ENCODE results near the gene CACNA1B. TPM values are rescaled to one million over a fixed set of nuclear protein-coding genes. Genes with fewer than 3 reads are reported as not detected.
"Not testable (repeated sequence)": the region's sequence is repeated elsewhere in the genome, so short reads cannot be mapped to it uniquely, and the experiment has no call there.

CACNA1B gene
- total RNA-seq, 1 donor from 2014 or later = 0.19 TPM

- peaks cover 9% of the 10 kb centered on the region for H3K27me3 ChIP-seq (ENCODE audit: low read depth)
- no peak overlapping the region for H3K4me3 ChIP-seq
- no peak overlapping the region for H3K27ac ChIP-seq (replicated peaks)
- DNase-seq = no peak
- no peaks in the 10 kb centered on the region for H3K4me1 ChIP-seq
- no peak for TF ChIP-seq CTCF (IDR thresholded peaks at IDR 0.05; ENCODE audit: borderline replicate concordance)
- H3K36me3 ChIP-seq = no peaks in the 10 kb centered on the region
- intact Hi-C loops (cut with micrococcal nuclease) = no loop called here
- peaks cover 31% of the 10 kb centered on the region for H3K9me3 ChIP-seq (replicated peaks)
These were observed 208.0 kb downstream of the CACNA1B start for GRCh38 chr9:138085568-138085967.

DNA sequence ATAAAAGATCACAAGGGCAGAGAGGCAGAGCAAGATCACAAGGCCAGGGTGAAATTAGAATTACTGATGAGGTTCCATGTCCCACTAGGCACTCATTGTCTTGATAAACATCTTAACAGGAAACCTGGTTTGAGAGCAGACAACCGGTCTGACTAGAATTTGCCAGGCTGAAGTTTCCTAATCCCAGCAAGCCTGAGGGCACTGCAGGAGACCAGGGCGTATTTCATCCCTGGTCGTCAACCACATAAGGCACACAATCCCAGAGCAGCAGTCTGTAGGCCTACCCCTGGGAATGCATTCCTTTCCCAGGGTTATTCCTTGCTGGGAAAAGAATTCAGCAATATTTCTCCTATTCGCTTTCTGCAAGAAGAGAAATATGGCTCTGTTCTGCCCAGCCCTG lies 214.5 kb downstream of the CACNA1B start:
- H3K27me3 ChIP-seq (ENCODE audit: low read depth); H3K9me3 ChIP-seq (replicated peaks); intact Hi-C loops (cut with micrococcal nuclease); DNase-seq; H3K4me1 ChIP-seq; H3K4me3 ChIP-seq; H3K27ac ChIP-seq (replicated peaks); H3K36me3 ChIP-seq: not testable (repeated sequence)

- Histone ChIP-seq H3K4me1 (no peaks in the 10 kb centered on the region), H3K36me3 (no peaks in the 10 kb centered on the region), H3K27ac (replicated peaks) (no peak overlapping the region), H3K9me3 (replicated peaks) (peaks cover 4% of the 10 kb centered on the region), H3K4me3 (no peak overlapping the region), H3K27me3 (ENCODE audit: low read depth) (no peaks in the 10 kb centered on the region)
- no peak for DNase-seq
- no peak for TF ChIP-seq CTCF (IDR thresholded peaks at IDR 0.05; ENCODE audit: borderline replicate concordance)
- intact Hi-C loops (cut with micrococcal nuclease) = no loop called here
These were observed 216.4 kb downstream of the CACNA1B start for GRCh38 chr9:138094028-138094427.

- H3K27ac ChIP-seq (replicated peaks) = no peak overlapping the region
- no peaks in the 10 kb centered on the region for H3K27me3 ChIP-seq (ENCODE audit: low read depth)
- DNase-seq = no peak
- no peak for TF ChIP-seq CTCF (IDR thresholded peaks at IDR 0.05; ENCODE audit: borderline replicate concordance)
- peaks cover 15% of the 10 kb centered on the region for H3K4me1 ChIP-seq
- intact Hi-C loops (cut with micrococcal nuclease) = no loop called here
- no peak overlapping the region for H3K4me3 ChIP-seq
- no peaks in the 10 kb centered on the region for H3K36me3 ChIP-seq
- H3K9me3 ChIP-seq (replicated peaks) = no peaks in the 10 kb centered on the region
These were observed 218.4 kb downstream of the CACNA1B start for GRCh38 chr9:138095813-138096518.

- DNase-seq = no peak
- TF ChIP-seq CTCF (IDR thresholded peaks at IDR 0.05; ENCODE audit: borderline replicate concordance) = no peak
- intact Hi-C loops (cut with micrococcal nuclease) = no loop called here
- no peaks in the 10 kb centered on the region for H3K27me3 ChIP-seq (ENCODE audit: low read depth)
- no peak overlapping the region for H3K4me3 ChIP-seq
- H3K27ac ChIP-seq (replicated peaks) = no peak overlapping the region
- no peaks in the 10 kb centered on the region for H3K36me3 ChIP-seq
- peaks cover 17% of the 10 kb centered on the region for H3K4me1 ChIP-seq
- H3K9me3 ChIP-seq (replicated peaks) = no peaks in the 10 kb centered on the region
These were observed 218.9 kb downstream of the CACNA1B start for GRCh38 chr9:138096519-138096845.

DNA sequence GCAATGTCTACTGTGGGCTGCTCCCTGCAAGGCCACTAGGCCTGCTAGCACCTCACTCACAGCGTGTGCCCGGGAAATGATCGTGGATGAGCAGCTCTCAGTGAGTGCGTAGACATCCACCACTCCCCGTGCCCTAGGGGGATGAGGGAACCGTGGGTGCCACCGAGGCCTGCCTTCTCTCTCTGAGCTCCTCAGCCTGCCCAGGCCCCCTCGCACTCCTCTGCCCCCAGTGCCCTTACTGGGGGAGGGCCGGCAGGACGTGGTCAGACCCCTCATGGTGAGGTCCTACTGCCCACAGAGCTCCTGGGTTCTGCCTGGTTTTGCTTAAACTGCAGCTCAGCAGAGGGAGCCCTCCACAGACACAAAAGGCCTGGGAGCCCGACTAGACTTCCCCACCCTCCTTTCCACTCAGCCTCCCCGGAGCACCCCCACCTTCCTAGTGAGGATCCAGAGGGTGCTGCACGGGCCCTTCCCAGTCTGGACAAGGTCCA lies 220.0 kb downstream of the CACNA1B start:
- intact Hi-C loops (cut with micrococcal nuclease) = no loop called here
- no peak overlapping the region for H3K27ac ChIP-seq (replicated peaks)
- H3K4me1 ChIP-seq = peaks cover 17% of the 10 kb centered on the region
- no peaks in the 10 kb centered on the region for H3K36me3 ChIP-seq
- TF ChIP-seq CTCF (IDR thresholded peaks at IDR 0.05; ENCODE audit: borderline replicate concordance) = no peak
- no peak overlapping the region for H3K4me3 ChIP-seq
- no peak for DNase-seq
- H3K9me3 ChIP-seq (replicated peaks) = no peaks in the 10 kb centered on the region
- H3K27me3 ChIP-seq (ENCODE audit: low read depth) = no peaks in the 10 kb centered on the region

Measured in left ventricle myocardium inferior (tissue), 1 donor.